ENCODE results near the gene ULK1. TPM values are rescaled to one million over a fixed set of nuclear protein-coding genes. Genes with fewer than 3 reads are reported as not detected.
"Not testable (repeated sequence)": the region's sequence is repeated elsewhere in the genome, so short reads cannot be mapped to it uniquely, and the experiment has no call there.

The ULK1 gene
- total and polyA plus RNA-seq, 2 donors (not counting 1 experiment from before 2014, with no cell fraction given) = 3.3 to 14.9 TPM

DNA sequence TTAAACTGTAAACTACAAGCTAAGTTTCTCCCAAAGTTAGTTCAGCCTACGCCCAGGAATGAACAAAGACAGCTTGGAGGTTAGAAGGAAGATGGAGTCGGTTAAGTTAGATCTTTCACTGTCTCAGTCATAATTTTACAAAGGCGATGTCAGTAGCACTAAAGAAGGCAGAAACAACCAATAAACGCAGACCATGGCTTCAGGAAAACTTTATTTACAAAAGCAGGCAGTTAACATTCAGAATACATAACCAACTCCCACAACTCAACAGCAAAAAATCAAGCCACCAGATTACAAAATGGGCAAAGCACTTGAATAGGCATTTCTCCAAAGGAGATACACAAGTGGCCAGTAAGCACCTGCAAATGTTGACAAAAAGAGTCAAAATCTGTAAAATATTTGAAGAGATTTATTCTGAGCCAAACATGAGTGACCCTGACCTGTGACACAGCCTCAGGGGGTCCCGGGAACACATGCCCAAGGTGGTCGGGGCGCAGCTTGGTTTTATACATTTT is 8.8 kb upstream of the ULK1 start:
- no peaks in the 10 kb centered on the region for H3K9me3 ChIP-seq (ENCODE audit: control insufficient read depth, insufficient read depth, low read depth, low read length)
- TF ChIP-seq, protein P1, sequence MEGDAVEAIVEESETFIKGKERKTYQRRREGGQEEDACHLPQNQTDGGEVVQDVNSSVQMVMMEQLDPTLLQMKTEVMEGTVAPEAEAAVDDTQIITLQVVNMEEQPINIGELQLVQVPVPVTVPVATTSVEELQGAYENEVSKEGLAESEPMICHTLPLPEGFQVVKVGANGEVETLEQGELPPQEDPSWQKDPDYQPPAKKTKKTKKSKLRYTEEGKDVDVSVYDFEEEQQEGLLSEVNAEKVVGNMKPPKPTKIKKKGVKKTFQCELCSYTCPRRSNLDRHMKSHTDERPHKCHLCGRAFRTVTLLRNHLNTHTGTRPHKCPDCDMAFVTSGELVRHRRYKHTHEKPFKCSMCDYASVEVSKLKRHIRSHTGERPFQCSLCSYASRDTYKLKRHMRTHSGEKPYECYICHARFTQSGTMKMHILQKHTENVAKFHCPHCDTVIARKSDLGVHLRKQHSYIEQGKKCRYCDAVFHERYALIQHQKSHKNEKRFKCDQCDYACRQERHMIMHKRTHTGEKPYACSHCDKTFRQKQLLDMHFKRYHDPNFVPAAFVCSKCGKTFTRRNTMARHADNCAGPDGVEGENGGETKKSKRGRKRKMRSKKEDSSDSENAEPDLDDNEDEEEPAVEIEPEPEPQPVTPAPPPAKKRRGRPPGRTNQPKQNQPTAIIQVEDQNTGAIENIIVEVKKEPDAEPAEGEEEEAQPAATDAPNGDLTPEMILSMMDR (conservative IDR thresholded peaks at IDR 0.05 in 1 of 2, IDR thresholded peaks at IDR 0.05 in 1 of 2; ENCODE audit: low read depth in 1 of 2, low read length in 2 of 2) = no peak
- TF ChIP-seq EZH2 (IDR thresholded peaks at IDR 0.05; ENCODE audit: low read length, missing control alignments) = no peak
- no peak overlapping the region for H3K27ac ChIP-seq (ENCODE audit: insufficient read depth, low read length)

DNA sequence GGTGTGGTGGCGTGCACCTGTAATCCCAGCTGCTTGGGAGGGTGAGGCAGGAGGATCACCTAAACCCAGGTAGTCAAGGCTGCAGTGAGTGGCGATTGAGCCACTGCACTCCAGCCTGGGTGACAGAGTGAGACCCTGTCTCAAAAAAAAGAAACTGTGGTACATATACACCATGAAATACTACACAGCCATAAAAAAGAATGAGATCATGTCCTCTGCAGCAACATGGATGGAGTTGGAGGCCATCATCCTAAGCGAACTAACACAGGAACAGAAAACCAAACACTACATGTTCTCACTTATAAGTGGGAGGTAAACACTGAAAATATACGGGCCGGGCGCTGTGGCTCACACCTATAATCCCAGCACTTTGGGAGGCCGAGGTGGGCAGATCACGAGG is 2.7 kb upstream of the ULK1 start:
- H3K9ac ChIP-seq (ENCODE audit: insufficient read depth, low read length); H3K27ac ChIP-seq (ENCODE audit: insufficient read depth, low read length); H3K79me2 ChIP-seq (ENCODE audit: control insufficient read depth, insufficient read depth, low read length); H4K20me1 ChIP-seq (ENCODE audit: control insufficient read depth, extremely low read depth, insufficient read depth, low read length); H3K4me2 ChIP-seq (ENCODE audit: extremely low read depth, insufficient read depth, low read length); H3K9me3 ChIP-seq (ENCODE audit: control insufficient read depth, insufficient read depth, low read depth, low read length); H3K4me3 ChIP-seq (replicated peaks in 1 of 4; ENCODE audit: control extremely low read depth in 1 of 4, insufficient read depth in 1 of 4, low read depth in 3 of 4, low read length in 4 of 4); DNase-seq (ENCODE audit: low read depth in 2 of 2); H3K36me3 ChIP-seq (ENCODE audit: control insufficient read depth, insufficient read depth, low read length); H3K4me1 ChIP-seq (ENCODE audit: control insufficient read depth, extremely low read depth, insufficient read depth, low read length); H3K27me3 ChIP-seq (ENCODE audit: control insufficient read depth, insufficient read depth, low read length); H2AFZ ChIP-seq (ENCODE audit: low read length): not testable (repeated sequence)

More for the DNA sequence above, 8.8 kb upstream of the ULK1 start:
- H4K20me1 ChIP-seq (ENCODE audit: control insufficient read depth, extremely low read depth, insufficient read depth, low read length) = no peaks in the 10 kb centered on the region
- no peak overlapping the region for H2AFZ ChIP-seq (ENCODE audit: low read length)
- no peaks in the 10 kb centered on the region for H3K4me1 ChIP-seq (ENCODE audit: control insufficient read depth, extremely low read depth, insufficient read depth, low read length)
- H3K27me3 ChIP-seq (ENCODE audit: control insufficient read depth, insufficient read depth, low read length) = peaks cover 2% of the 10 kb centered on the region
- H3K4me2 ChIP-seq (ENCODE audit: extremely low read depth, insufficient read depth, low read length) = no peak overlapping the region
- H3K36me3 ChIP-seq (ENCODE audit: control insufficient read depth, insufficient read depth, low read length) = no peaks in the 10 kb centered on the region
- no peak overlapping the region for H3K9ac ChIP-seq (ENCODE audit: insufficient read depth, low read length)
- no peaks in the 10 kb centered on the region for H3K79me2 ChIP-seq (ENCODE audit: control insufficient read depth, insufficient read depth, low read length)
- DNase-seq (ENCODE audit: low read depth in 2 of 2) = no peak
- no peak overlapping the region for H3K4me3 ChIP-seq (replicated peaks in 1 of 4; ENCODE audit: control extremely low read depth in 1 of 4, insufficient read depth in 1 of 4, low read depth in 3 of 4, low read length in 4 of 4)

DNA sequence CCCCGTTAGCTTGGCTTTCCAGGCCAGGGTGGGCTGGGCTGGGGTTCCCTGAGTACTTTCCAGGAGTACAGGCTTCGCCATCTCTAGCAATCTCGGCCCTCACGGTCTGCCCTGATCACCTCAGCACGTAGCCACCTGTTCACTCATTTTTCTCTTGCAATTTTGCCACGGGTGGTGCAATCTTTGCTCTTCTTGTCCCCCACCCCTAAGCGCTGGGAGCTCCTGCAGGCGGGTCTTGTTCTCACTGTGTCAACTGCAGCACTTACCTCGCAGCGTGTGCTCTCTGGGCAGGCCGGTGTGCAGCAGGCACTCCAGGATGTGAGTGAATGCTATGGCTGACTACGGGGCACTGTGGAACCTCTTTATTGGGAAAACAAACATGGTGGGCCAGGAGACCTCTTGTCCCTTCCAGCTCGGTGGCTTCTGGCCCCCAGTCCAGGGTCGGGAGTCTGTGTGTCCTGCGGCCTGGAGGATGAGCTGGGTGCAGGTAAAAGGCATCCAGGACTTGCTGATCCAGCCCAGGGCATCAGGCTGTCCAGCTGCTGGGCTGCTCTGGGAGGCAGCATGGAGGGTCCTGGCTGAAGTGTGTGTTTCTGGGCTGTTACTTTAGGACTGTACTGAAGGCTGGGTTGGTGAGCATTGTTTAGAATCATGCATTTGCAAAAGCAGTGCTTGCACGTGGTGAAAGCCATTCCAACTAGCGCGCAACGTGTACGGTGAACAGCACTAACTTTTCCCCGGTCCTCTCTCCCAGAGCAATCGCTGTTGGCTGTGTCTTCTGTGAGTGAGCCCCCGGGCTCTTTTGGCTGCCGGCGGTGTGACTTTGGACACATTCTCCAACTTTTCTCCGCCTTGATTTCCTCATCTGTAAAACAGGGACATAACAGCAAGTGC is 1.5 kb upstream of the ULK1 start:
- Histone ChIP-seq H3K9me3 (ENCODE audit: control insufficient read depth, insufficient read depth, low read depth, low read length) (no peaks in the 10 kb centered on the region), H3K4me3 (replicated peaks in 1 of 4; ENCODE audit: control extremely low read depth in 1 of 4, insufficient read depth in 1 of 4, low read depth in 3 of 4, low read length in 4 of 4) (no peak overlapping the region), H3K9ac (ENCODE audit: insufficient read depth, low read length) (no peak overlapping the region), H2AFZ (ENCODE audit: low read length) (no peak overlapping the region), H3K4me2 (ENCODE audit: extremely low read depth, insufficient read depth, low read length) (no peak overlapping the region), H3K27me3 (ENCODE audit: control insufficient read depth, insufficient read depth, low read length) (no peaks in the 10 kb centered on the region), H4K20me1 (ENCODE audit: control insufficient read depth, extremely low read depth, insufficient read depth, low read length) (no peaks in the 10 kb centered on the region), H3K36me3 (ENCODE audit: control insufficient read depth, insufficient read depth, low read length) (no peaks in the 10 kb centered on the region), H3K79me2 (ENCODE audit: control insufficient read depth, insufficient read depth, low read length) (peaks cover 4% of the 10 kb centered on the region), H3K27ac (ENCODE audit: insufficient read depth, low read length) (no peak overlapping the region), H3K4me1 (ENCODE audit: control insufficient read depth, extremely low read depth, insufficient read depth, low read length) (peaks cover 7% of the 10 kb centered on the region)
- TF ChIP-seq, protein P1 (conservative IDR thresholded peaks at IDR 0.05 in 1 of 2, IDR thresholded peaks at IDR 0.05 in 1 of 2; ENCODE audit: low read depth in 1 of 2, low read length in 2 of 2) = no peak
- no peak for TF ChIP-seq EZH2 (IDR thresholded peaks at IDR 0.05; ENCODE audit: low read length, missing control alignments)
- DNase-seq (ENCODE audit: low read depth in 2 of 2) = no peak
